Superior temporal gyrus (tissue), 1 donor: ENCODE results near the gene CORO6.

ENCODE experiments used
- DNase-seq: peaks from one replicate; pipeline ENCODE4 v3.0.0-alpha.2; 2016; ENCODE audit errors: extremely low spot score

CORO6 gene

GRCh38 chr17:29565643-29566472 is 56.9 kb downstream of the CORO6 start:
- DNase-seq = no peak
